ENCODE data around the gene ATOSA.

Gene ATOSA

GRCh38 chr15:52651868-52652267 is 27.3 kb downstream of the ATOSA start:
- no peak for DNase-seq

GRCh38 chr15:52651114-52651513 is 28.1 kb downstream of the ATOSA start:
- DNase-seq = no peak

GRCh38 chr15:52649686-52650085 is 29.5 kb downstream of the ATOSA start:
- DNase-seq = no peak

- DNase-seq = no peak
Measured at GRCh38 chr15:52645916-52646315, 33.3 kb downstream of the ATOSA start.

GRCh38 chr15:52642386-52643361 is 36.5 kb downstream of the ATOSA start:
- no peak for DNase-seq

GRCh38 chr15:52636459-52636858 is 42.7 kb downstream of the ATOSA start:
- DNase-seq = no peak

- no peak for DNase-seq
Measured at GRCh38 chr15:52635908-52636307, 43.3 kb downstream of the ATOSA start.
